ENCODE data around the gene FGF18.
A peak's percentile ranks its signal among the peaks of the same experiment; 100 is the strongest.

Gene FGF18

GRCh38 chr5:171480239-171480638 lies 60.8 kb downstream of the FGF18 start:
- no peak for TF ChIP-seq CTCF (conservative IDR thresholded peaks at IDR 0.05)
- H3K27ac ChIP-seq = no peak overlapping the region

- H3K27ac ChIP-seq = no peak overlapping the region
- no peak for TF ChIP-seq CTCF (conservative IDR thresholded peaks at IDR 0.05)
Measured at GRCh38 chr5:171481571-171482433, 62.4 kb downstream of the FGF18 start.

- no peak overlapping the region for H3K27ac ChIP-seq
- no peak for TF ChIP-seq CTCF (conservative IDR thresholded peaks at IDR 0.05)
Measured at GRCh38 chr5:171482434-171482730, 62.9 kb downstream of the FGF18 start.

- no peak overlapping the region for H3K27ac ChIP-seq
- TF ChIP-seq CTCF (conservative IDR thresholded peaks at IDR 0.05) = no peak
Measured at GRCh38 chr5:171483551-171484135, 64.2 kb downstream of the FGF18 start.

GRCh38 chr5:171484460-171484899 lies 65.0 kb downstream of the FGF18 start:
- peak; percentile 76 for TF ChIP-seq CTCF (conservative IDR thresholded peaks at IDR 0.05)
- H3K27ac ChIP-seq = no peak overlapping the region

GRCh38 chr5:171485668-171486067 lies 66.2 kb downstream of the FGF18 start:
- no peak overlapping the region for H3K27ac ChIP-seq
- TF ChIP-seq CTCF (conservative IDR thresholded peaks at IDR 0.05) = no peak

- TF ChIP-seq CTCF (conservative IDR thresholded peaks at IDR 0.05) = no peak
- H3K27ac ChIP-seq = no peak overlapping the region
Measured at GRCh38 chr5:171486613-171487012, 67.2 kb downstream of the FGF18 start.

Measured in VCaP (cell line).